Esophagus muscularis mucosa (tissue), 4 donors: ENCODE results near the gene RBFOX2. TPM values are rescaled to one million over a fixed set of nuclear protein-coding genes. Genes with fewer than 3 reads are reported as not detected.
"Not testable (repeated sequence)": the region's sequence is repeated elsewhere in the genome, so short reads cannot be mapped to it uniquely, and the experiment has no call there.

ENCODE experiments used
- DNase-seq: peaks from one replicate; pipeline ENCODE4 v3.0.0-alpha.2; 2017; ENCODE audit errors: extremely low spot score
- H3K27ac ChIP-seq, 4 donors: fragments of 200-600 bp; sonication (generic); replicated peaks in 1 of 4; 1 replicate in 3 of 4; 2 replicates in 1 of 4; pipeline ENCODE4 v1.5.1; 2016 to 2019; ENCODE audit warnings: mild to moderate bottlenecking in 1 of 4
- H3K27me3 ChIP-seq, 4 donors: fragments of 200-600 bp; sonication (generic); one replicate each; pipeline versions ENCODE4 v1.5.1 to v1.6.0; 2016 to 2019
- H3K36me3 ChIP-seq, 4 donors: fragments of 200-600 bp; sonication (generic); one replicate each; pipeline ENCODE4 v1.5.1; 2016 to 2019
- H3K4me1 ChIP-seq, 4 donors: fragments of 200-600 bp; sonication (generic); one replicate each; pipeline ENCODE4 v1.5.1; 2016 to 2019
- H3K4me3 ChIP-seq, 4 donors: fragments of 200-600 bp; sonication (generic); 1 replicate in 2 of 4; 2 replicates in 2 of 4; pipeline ENCODE4 v1.5.1; 2016 to 2019; ENCODE audit warnings: mild to moderate bottlenecking in 4 of 4, moderate library complexity in 1 of 4
- H3K9me3 ChIP-seq, 4 donors: fragments of 200-600 bp; sonication (generic); 1 replicate in 3 of 4; 2 replicates in 1 of 4; pipeline ENCODE4 v1.5.1; 2016 to 2019
- EP300 ChIP-seq: sonication (generic); formaldehyde crosslinking; IDR thresholded peaks from one replicate; pipeline ENCODE4 v1.6.1; 2017; ENCODE audit warnings: antibody characterized with exemption
- POLR2A ChIP-seq: fragments of 450-650 bp; IDR thresholded peaks from one replicate; pipeline ENCODE4 v1.6.1; 2017; ENCODE audit warnings: antibody characterized with exemption, moderate library complexity, mild to moderate bottlenecking, low read depth
- POLR2AphosphoS5 ChIP-seq, 2 donors: sonication (generic); formaldehyde crosslinking; IDR thresholded peaks; one replicate each; pipeline ENCODE4 v1.6.1; 2017; ENCODE audit warnings: antibody characterized with exemption in 2 of 2
- WGBS: methylation state at CpG from one replicate; pipeline ENCODE4 v1.1.5; 2018; 5-methylcytosine and 5-hydroxymethylcytosine counted together
- intact Hi-C: fragments of 100-400 bp; cut with DNase I; formaldehyde crosslinking; loops from one replicate; pipeline ENCODE4 v1.15.1; 2023
- total RNA-seq, 4 donors: library from RNA; depleted of rRNA; stranded (reverse); fragments of >200 nt; gene quantifications; one replicate each; pipeline versions ENCODE4 v1.1.0 to v1.2.1, GENCODE V29; 2016
- TF ChIP-seq, protein P1 (sequence below), 3 experiments: fragments of 200-600 bp in 2 of 3; fragments of 450-650 bp in 1 of 3; sonication (generic) in 2 of 3; IDR thresholded peaks; one replicate each; pipeline ENCODE4 v1.5.1; 2017 to 2019; ENCODE audit warnings: antibody characterized with exemption in 3 of 3, mild to moderate bottlenecking in 2 of 3, moderate library complexity in 1 of 3

The RBFOX2 gene
- total RNA-seq, 4 donors from 2014 or later, result 113 to 179 (median 155) TPM

DNA sequence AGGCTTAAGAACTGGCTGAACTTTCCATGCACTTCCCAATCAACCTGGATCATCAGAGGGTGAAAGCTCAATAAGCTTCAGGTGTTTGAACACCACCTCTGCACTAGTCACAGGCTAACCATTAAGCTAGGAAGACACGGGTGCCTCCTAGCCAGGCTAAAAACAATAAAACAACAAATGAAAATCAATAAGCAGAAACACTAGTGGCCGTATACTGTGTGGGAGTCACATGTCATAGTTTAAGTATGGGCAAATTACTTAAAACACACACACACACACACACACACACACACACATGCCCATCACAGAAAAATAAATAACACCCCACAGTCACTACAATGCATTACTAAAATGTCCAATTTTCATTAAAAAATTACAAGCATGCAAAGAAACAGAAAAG, 225.7 kb downstream of the RBFOX2 start:
- no peak for TF ChIP-seq POLR2AphosphoS5 (IDR thresholded peaks at IDR 0.05)
- no peak for TF ChIP-seq POLR2A
- TF ChIP-seq, protein P1, sequence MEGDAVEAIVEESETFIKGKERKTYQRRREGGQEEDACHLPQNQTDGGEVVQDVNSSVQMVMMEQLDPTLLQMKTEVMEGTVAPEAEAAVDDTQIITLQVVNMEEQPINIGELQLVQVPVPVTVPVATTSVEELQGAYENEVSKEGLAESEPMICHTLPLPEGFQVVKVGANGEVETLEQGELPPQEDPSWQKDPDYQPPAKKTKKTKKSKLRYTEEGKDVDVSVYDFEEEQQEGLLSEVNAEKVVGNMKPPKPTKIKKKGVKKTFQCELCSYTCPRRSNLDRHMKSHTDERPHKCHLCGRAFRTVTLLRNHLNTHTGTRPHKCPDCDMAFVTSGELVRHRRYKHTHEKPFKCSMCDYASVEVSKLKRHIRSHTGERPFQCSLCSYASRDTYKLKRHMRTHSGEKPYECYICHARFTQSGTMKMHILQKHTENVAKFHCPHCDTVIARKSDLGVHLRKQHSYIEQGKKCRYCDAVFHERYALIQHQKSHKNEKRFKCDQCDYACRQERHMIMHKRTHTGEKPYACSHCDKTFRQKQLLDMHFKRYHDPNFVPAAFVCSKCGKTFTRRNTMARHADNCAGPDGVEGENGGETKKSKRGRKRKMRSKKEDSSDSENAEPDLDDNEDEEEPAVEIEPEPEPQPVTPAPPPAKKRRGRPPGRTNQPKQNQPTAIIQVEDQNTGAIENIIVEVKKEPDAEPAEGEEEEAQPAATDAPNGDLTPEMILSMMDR (IDR thresholded peaks at IDR 0.05), result no peak
- no peak for TF ChIP-seq EP300

GRCh38 chr22:35801301-35801700, 227.3 kb downstream of the RBFOX2 start:
- H3K9me3 ChIP-seq, H3K27ac ChIP-seq, DNase-seq, H3K4me3 ChIP-seq, H3K36me3 ChIP-seq, H3K27me3 ChIP-seq, intact Hi-C loops: not testable (repeated sequence)
- peaks cover 18 to 36% (median 30%) of the 10 kb centered on the region in 4 donors for H3K4me1 ChIP-seq
- WGBS, result 87% methylated on average over 3 of the region's 3 CpGs

More for the DNA sequence above, 225.7 kb downstream of the RBFOX2 start:
- 82% methylated on average over 2 of the region's 2 CpGs for WGBS
- Histone ChIP-seq H3K4me3 (no peak overlapping the region), H3K9me3 (no peaks in the 10 kb centered on the region), H3K27me3 (no peaks in the 10 kb centered on the region), H3K36me3 (peaks cover 0 to 17% (median 0%) of the 10 kb centered on the region in 4 donors), H3K4me1 (peaks cover 18 to 34% (median 30%) of the 10 kb centered on the region in 4 donors), H3K27ac (no peak overlapping the region)
- no peak for DNase-seq
- intact Hi-C loops, result no loop called here

DNA sequence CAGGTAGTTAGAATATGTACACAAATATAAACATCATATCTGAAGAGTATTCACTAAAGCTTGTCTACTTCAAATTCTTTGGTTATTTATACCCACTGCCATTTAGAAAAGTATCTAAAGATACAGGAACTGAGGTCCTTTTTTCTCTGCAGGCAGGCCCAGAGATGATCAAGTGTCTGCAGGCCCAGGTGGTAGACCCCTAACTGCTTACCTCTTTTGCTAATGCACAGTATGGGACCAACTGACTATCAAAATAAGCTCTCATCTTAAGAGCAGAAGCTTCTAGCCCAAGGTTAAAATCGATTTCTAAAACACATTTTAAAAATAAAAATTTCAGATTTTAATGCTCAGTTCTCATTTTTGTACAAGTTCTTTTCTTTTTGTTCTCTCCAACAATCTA, 229.5 kb downstream of the RBFOX2 start:
- H3K27me3 ChIP-seq, result no peaks in the 10 kb centered on the region
- intact Hi-C loops, result no loop called here
- no peak for DNase-seq
- WGBS, result 72% methylated on average over 1 of the region's 1 CpG
- H3K4me1 ChIP-seq, result peaks cover 18 to 43% (median 34%) of the 10 kb centered on the region in 4 donors
- no peak overlapping the region for H3K4me3 ChIP-seq
- H3K27ac ChIP-seq, result no peak overlapping the region
- H3K36me3 ChIP-seq, result peaks cover 0 to 3% (median 0%) of the 10 kb centered on the region in 4 donors
- H3K9me3 ChIP-seq, result no peaks in the 10 kb centered on the region
- no peak for TF ChIP-seq EP300
- no peak for TF ChIP-seq POLR2AphosphoS5 (IDR thresholded peaks at IDR 0.05)
- TF ChIP-seq POLR2A, result no peak
- TF ChIP-seq, protein P1 (IDR thresholded peaks at IDR 0.05), result no peak

DNA sequence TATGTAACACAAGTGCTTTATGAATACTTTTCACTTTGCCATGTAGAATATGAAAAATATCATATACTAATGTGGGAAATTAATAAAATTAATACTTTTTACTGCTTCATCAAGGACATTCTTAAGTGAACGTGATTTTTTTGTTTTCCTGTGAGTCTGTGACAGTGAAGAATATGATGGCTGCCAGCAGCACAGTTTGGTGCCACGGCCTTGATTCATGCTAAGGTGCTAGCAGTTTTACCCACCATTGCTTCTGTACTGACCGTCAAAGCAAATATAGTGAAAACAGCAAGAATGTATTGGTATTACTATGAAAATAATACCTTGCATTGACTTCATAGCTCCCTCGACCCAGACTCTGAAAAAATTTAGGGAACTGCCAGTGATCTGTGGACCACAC, 231.2 kb downstream of the RBFOX2 start:
- TF ChIP-seq POLR2AphosphoS5 (IDR thresholded peaks at IDR 0.05) (no peak), POLR2A (no peak), EP300 (no peak)
- TF ChIP-seq, protein P1 (IDR thresholded peaks at IDR 0.05), result no peak
- no peak for DNase-seq
- no peaks in the 10 kb centered on the region for H3K9me3 ChIP-seq
- H3K27ac ChIP-seq, result no peak overlapping the region
- peaks cover 26 to 53% (median 49%) of the 10 kb centered on the region in 4 donors for H3K4me1 ChIP-seq
- intact Hi-C loops, result no loop called here
- 83% methylated on average over 4 of the region's 4 CpGs for WGBS
- H3K36me3 ChIP-seq, result no peaks in the 10 kb centered on the region
- H3K27me3 ChIP-seq, result no peaks in the 10 kb centered on the region
- H3K4me3 ChIP-seq, result no peak overlapping the region

- Histone ChIP-seq H3K4me3 (no peak overlapping the region), H3K27ac (no peak overlapping the region), H3K9me3 (no peaks in the 10 kb centered on the region), H3K27me3 (no peaks in the 10 kb centered on the region), H3K4me1 (peaks cover 20 to 36% (median 35%) of the 10 kb centered on the region in 4 donors), H3K36me3 (no peaks in the 10 kb centered on the region)
- TF ChIP-seq EP300 (no peak), POLR2A (no peak), POLR2AphosphoS5 (IDR thresholded peaks at IDR 0.05) (no peak)
- TF ChIP-seq, protein P1 (IDR thresholded peaks at IDR 0.05), result no peak
- intact Hi-C loops, result no loop called here
- WGBS, result 95% methylated on average over 1 of the region's 1 CpG
- DNase-seq, result no peak
These were observed 233.1 kb downstream of the RBFOX2 start for GRCh38 chr22:35795476-35795875.
